HG03064 (cell line): Measurements from ENCODE around the gene RIBC2.

Source experiments
- ATAC-seq: cut with Tn5 transposase; IDR thresholded peaks from one replicate; pipeline ENCODE4 v1.9.1; 2021; ENCODE audit warnings: low read depth; ENCODE audit not compliant: unreplicated experiment

The RIBC2 gene

DNA sequence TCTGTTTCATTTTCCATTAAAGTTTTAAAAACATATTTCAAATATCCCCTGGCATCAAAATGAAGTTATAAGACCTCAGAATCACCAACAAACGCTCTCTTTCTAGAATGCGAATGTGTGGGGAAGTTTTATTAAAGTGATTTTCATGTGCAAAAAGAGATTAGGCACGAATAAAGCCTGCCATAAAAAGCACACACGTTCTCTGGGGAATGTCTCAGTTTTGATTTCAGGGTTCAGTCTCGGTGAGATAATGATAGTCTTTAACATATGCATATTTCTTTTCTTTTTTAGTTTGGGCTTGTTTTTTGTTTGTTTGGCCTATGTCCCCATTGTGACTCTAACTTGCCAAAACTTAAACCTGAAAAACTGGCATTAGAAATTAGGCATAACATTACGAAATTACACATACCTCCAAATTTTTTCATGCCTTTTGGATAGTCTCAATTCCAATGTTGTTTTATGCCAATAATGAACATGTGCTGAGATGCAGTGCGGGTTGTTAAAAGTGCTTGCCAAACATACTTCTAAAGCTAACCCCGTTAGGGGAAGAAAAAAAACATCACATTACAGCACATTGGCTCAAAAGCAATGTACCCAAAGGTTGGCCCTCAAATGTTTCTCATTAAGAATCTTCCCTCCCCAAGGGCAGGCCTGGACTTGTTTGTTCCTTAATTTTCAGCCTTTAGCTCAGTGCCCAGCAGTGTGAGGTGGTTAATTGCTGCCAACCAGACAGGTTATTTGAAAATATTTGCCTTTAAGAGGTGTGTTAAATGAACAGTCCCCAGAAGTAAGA is 56.0 kb downstream of the RIBC2 start:
- ATAC-seq, result no peak

DNA sequence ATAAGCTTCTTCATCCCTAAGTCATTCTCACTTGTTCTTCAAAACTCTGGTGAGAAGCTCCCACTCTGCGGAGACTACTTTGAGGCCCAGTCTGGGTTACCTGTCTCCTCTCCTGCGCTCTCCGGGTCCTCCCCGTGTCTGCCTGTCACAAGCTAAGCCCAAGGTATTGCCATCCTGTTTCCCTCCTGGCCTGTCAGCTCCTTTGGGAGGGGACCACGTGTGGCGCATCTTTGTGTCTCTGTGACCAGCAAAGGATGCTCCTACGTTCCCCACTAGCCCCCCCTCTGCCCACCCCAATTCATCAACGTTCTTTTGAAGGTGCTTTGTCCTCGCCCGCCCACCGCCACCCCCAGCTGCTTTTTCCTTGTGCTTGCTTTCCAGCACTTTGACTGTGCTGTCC is 57.4 kb downstream of the RIBC2 start:
- ATAC-seq, result no peak

DNA sequence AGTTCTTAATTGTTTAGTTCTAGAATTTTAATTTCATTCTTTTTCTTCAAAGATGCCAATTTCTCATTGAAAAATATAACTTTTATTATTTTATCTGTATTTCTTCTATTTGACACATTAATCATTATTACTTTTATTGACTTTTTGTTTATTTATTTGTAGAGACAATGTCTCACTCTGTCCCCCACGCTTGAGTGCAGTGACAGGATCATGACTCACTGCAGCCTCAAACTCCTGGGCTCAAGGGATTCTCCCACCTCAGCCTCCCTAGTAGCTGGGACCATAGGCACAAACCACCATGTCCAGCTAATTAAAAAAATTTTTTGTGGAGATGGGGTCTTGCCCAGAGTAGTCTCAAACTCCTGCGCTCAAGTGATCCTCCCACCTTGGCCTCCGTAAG is 58.9 kb downstream of the RIBC2 start:
- no peak for ATAC-seq

DNA sequence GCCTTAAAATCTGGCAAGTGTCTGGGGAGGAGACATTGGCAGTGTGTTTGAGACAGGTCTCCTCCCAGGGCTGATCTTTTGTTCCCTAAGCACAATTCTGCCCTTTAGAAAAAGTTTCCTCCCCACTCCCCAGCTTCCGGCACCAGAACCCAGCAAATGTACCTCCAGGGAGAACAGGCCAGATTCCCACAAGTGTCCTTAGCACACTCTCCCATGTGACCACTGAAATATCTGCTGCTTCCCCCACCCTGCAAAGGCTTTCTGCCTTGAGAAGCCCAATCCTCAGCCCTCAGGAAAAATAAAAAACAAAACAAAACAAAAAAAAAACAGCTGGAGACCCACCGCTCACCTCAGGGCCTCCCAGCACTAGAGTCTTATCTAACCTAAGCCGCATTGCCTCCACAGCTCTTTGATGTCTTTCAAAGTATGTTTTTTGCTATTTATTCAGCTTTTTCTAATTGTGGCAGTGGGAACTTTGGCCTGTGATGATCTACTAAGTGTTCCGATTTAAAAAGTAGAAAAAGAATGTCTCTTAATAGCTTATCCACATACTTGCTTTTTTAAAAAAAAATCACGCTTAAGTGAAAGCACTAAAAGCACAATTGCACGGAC is 60.2 kb downstream of the RIBC2 start:
- no peak for ATAC-seq

DNA sequence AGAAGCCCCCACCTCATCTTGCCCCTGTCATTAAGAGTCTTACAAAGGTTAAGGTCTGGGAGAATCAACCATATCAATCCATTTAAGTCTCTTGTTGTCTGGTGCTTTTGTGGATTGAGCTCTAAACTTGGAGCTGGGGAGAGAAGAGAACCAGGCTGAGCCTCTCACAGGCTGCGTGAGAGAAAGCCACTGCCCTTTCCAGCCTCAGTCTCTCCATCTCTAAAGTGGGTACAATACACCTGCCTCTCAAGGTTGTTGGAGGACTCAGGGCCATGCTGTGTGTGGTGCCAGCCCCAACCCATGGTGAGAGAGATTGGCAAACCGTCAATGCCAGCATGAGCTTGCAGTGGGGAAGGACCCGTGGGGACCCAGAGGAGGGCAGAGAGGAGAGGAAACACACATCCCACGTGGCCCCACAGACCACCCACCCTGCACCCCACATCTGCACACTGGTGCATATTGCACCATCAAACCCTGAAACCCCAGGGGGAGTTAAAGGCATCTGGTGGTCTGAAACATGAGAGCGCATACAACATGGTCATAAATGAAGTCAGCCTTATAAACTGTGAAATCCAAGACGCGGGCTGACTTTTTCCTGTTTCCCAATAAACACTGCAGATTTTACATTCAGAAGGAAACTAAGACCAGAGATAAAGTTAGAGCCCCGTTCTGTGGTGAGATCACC is 61.7 kb downstream of the RIBC2 start:
- no peak for ATAC-seq

DNA sequence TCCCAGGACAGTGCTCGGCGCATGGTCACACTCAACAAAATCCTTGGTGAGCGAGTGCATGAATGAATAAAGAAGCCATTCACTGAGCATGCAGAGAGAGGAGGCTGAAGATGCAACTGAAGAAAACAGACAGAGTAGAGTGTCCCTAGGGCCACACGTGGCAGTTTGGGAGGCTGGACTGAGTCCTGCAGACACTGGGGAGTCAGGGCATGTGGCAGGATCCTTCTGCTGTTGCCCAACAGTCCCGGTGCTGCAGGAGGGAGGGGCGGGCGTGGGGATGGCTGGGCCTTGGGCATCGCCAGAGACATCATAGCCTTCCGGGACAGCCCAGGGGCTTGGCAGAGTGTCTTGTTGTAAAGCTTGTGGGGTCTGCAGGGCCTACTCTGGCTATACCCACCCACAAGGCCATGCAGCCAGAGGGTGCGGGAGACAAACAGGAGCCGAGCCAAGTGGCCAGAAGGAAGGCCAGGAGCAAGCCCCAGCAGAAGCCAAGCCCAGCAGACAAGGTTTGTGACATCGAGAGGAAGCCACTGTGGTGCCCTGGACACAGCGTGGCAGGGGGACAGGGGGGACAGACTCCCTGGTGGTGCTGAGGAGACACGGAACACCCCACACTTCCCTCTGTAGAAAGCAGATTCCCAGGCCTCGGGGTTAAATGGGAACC is 62.5 kb downstream of the RIBC2 start:
- ATAC-seq, result no peak

DNA sequence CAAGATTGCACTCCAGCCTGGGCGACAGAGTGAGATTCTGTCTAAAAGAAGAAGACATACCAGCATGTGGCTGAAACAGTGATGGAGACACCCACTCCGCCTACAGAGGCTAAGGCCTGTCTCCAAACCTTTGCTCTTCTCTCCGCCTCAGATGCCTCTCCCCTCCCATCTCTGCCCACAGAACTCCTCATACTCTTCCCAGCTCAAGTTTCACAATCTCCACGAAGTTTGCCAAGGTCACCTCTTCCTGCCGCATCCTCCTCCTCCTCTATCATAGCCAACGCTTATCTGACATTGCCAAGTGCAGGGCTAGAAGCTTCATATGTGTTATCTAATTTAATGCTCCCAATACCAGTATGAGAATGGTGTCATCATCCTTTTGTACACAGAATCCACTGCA is 63.3 kb downstream of the RIBC2 start:
- no peak for ATAC-seq

DNA sequence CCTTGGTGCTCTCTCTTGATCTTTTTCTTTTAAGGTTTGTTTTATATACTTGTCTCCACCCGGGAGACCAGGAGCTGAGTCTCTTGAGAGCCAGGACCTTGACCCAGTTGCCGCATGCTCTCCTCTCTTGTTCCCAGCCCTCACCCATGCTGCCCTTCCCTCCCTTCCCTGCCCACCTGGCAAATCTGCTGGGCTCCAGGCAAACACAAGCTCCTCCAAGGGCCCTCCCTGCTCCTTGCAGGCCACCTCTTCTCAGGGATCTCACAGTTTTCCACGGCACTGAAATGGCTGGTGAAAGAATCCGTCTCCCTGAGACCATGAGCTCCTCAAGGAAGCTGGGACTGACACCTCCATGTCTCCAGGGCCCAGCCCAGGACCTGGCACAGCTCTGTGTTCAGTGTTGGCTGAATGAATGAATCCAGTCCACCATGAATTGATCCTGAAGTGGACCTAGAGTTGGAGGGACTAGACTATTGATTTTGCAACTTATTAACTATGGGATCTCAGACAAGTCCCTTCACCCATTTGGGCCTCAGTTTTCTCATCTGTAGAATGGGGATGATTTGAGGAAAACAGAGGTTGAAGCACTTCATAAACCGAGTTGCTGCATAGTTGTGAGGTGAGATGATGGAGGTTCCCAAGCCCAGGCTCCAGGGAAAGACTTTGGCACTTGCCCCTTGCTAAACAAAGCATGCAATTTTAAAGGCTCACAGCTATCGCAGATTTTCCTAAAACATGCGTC is 64.0 kb downstream of the RIBC2 start:
- ATAC-seq, result no peak

DNA sequence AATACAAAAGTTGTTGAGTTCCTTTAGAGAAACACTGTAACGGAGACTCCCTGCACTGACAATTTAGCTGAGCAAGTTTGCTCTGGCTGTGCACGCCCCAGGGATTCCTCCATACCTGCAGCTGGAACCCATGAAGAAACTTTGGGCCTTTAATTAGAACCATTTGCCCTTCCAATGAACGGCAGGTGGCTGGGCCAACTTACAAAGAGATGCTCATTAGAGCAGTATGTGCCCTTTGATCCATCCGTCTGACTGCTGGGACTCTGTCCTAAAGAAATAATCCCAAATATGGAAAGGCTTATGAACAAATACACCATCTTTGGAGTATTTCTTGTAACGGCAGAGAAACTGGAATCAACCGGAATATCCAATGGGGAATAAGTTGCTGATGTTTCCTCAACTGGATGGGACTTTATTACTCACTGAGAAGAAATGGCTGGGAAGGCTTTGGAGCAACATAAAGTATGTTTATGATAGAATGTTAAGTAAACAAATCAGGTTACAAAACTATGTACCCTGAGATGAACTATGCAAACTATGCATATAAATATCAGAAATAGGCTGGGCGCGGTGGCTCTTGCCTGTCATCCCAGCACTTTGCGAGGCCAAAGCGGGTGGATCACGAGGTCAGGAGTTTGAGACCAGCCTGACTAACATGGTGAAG is 64.7 kb downstream of the RIBC2 start:
- ATAC-seq, result no peak

DNA sequence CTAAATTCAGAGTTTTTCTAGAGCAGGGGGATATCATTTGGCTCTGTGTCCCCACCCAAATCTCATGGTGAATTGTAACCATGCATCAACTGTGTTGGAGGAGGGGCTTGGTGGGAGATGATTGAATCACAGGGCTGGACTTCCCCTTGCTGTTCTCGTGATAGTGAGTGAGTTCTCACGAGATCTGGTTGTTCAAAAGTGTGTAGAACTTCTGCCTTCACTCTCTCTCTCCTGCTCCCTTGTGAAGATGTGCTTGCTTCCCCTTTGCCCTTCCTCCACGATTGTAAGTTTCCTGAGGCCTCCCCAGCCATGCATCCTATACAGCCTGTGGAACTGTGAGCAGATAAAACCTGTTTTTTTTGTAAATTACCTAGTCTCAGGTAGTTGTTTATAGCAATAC is 67.2 kb downstream of the RIBC2 start:
- no peak for ATAC-seq

DNA sequence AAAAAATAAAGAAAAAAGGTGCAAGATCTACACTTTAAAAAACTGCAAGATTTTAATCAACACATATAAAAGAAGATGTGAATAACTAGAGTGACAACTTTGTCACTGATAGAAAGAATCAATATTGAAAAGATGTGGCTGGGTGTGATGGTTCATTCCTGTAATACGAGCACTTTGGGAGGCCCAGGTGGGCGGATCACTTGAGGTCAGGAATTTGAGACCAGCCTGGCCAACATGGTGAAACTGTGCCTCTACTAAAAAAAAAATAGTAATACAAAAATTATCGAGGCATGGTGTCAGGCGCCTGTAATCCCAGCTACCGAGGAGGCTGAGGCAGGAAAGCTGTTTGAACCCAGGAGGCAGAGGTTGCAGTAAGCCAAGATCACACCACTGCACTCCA is 68.2 kb downstream of the RIBC2 start:
- ATAC-seq, result no peak
